ENCODE results near the gene WDR11. TPM values are rescaled to one million over a fixed set of nuclear protein-coding genes. Genes with fewer than 3 reads are reported as not detected.

WDR11 gene
- total and polyA plus RNA-seq, 3 experiments from 2014 or later, result 20.8 to 36.7 (median 34.8) TPM

- H3K4me3 ChIP-seq (ENCODE audit: low read length), result no peak overlapping the region
- no peaks in the 10 kb centered on the region for H3K27me3 ChIP-seq (ENCODE audit: insufficient read depth, low read length, poor library complexity, severe bottlenecking)
- H3K27ac ChIP-seq (ENCODE audit: low read depth, low read length), result no peak overlapping the region
- no peaks in the 10 kb centered on the region for H3K36me3 Mint-ChIP-seq
- H3K36me3 ChIP-seq (ENCODE audit: insufficient read depth, low read length), result no peaks in the 10 kb centered on the region
- no peak overlapping the region for H3K4me3 Mint-ChIP-seq
- POLR2A ChIA-PET, result no interaction called here
- H3K9me3 ChIP-seq (ENCODE audit: low read length), result no peaks in the 10 kb centered on the region
- H3K9me3 Mint-ChIP-seq, result peaks cover 0 to 2% (median 1%) of the 10 kb centered on the region in 5 donors
- H3K4me1 ChIP-seq (ENCODE audit: insufficient read depth, low read length), result no peaks in the 10 kb centered on the region
- H3K27ac Mint-ChIP-seq, result no peak overlapping the region
- H3K27me3 Mint-ChIP-seq, result peaks cover 14 to 45% of the 10 kb centered on the region in 2 donors
- CTCF ChIA-PET, result no interaction called here
- no peaks in the 10 kb centered on the region for H3K4me1 Mint-ChIP-seq
- DNase-seq, result no peak
These were observed 32.9 kb upstream of the WDR11 start for GRCh38 chr10:120818301-120818700.

GRCh38 chr10:120819366-120819765 is 31.8 kb upstream of the WDR11 start:
- H3K27ac Mint-ChIP-seq, result no peak overlapping the region
- H3K9me3 Mint-ChIP-seq, result peaks cover 0 to 2% (median 1%) of the 10 kb centered on the region in 5 donors
- Histone ChIP-seq H3K4me3 (ENCODE audit: low read length) (no peak overlapping the region), H3K36me3 (ENCODE audit: insufficient read depth, low read length) (no peaks in the 10 kb centered on the region), H3K4me1 (ENCODE audit: insufficient read depth, low read length) (no peaks in the 10 kb centered on the region), H3K27me3 (ENCODE audit: insufficient read depth, low read length, poor library complexity, severe bottlenecking) (no peaks in the 10 kb centered on the region), H3K27ac (ENCODE audit: low read depth, low read length) (no peak overlapping the region), H3K9me3 (ENCODE audit: low read length) (no peaks in the 10 kb centered on the region)
- CTCF ChIA-PET, result no interaction called here
- DNase-seq, result no peak
- POLR2A ChIA-PET, result no interaction called here
- H3K4me1 Mint-ChIP-seq, result no peaks in the 10 kb centered on the region
- H3K36me3 Mint-ChIP-seq, result no peaks in the 10 kb centered on the region
- peaks cover 14 to 52% of the 10 kb centered on the region in 2 donors for H3K27me3 Mint-ChIP-seq
- H3K4me3 Mint-ChIP-seq, result no peak overlapping the region

GRCh38 chr10:120823266-120823665 is 27.9 kb upstream of the WDR11 start:
- H3K36me3 ChIP-seq (ENCODE audit: insufficient read depth, low read length), result no peaks in the 10 kb centered on the region
- Mint-ChIP-seq H3K4me1 (no peaks in the 10 kb centered on the region), H3K27me3 (peaks cover 10 to 45% of the 10 kb centered on the region in 2 donors), H3K27ac (no peak overlapping the region), H3K36me3 (no peaks in the 10 kb centered on the region), H3K4me3 (no peak overlapping the region), H3K9me3 (peaks cover 0 to 1% (median 0%) of the 10 kb centered on the region in 5 donors)
- H3K4me1 ChIP-seq (ENCODE audit: insufficient read depth, low read length), result no peaks in the 10 kb centered on the region
- H3K27ac ChIP-seq (ENCODE audit: low read depth, low read length), result no peak overlapping the region
- H3K9me3 ChIP-seq (ENCODE audit: low read length), result no peaks in the 10 kb centered on the region
- DNase-seq, result no peak
- POLR2A ChIA-PET, result no interaction called here
- no peaks in the 10 kb centered on the region for H3K27me3 ChIP-seq (ENCODE audit: insufficient read depth, low read length, poor library complexity, severe bottlenecking)
- H3K4me3 ChIP-seq (ENCODE audit: low read length), result no peak overlapping the region
- CTCF ChIA-PET, result no interaction called here

- CTCF ChIA-PET, result no interaction called here
- no peaks in the 10 kb centered on the region for H3K4me1 ChIP-seq (ENCODE audit: insufficient read depth, low read length)
- Mint-ChIP-seq H3K27ac (no peak overlapping the region), H3K9me3 (peaks cover 0 to 1% (median 0%) of the 10 kb centered on the region in 5 donors), H3K27me3 (peaks cover 5 to 32% of the 10 kb centered on the region in 2 donors), H3K36me3 (no peaks in the 10 kb centered on the region), H3K4me3 (no peak overlapping the region), H3K4me1 (no peaks in the 10 kb centered on the region)
- no peaks in the 10 kb centered on the region for H3K27me3 ChIP-seq (ENCODE audit: insufficient read depth, low read length, poor library complexity, severe bottlenecking)
- no peaks in the 10 kb centered on the region for H3K9me3 ChIP-seq (ENCODE audit: low read length)
- POLR2A ChIA-PET, result no interaction called here
- no peak for DNase-seq
- no peak overlapping the region for H3K27ac ChIP-seq (ENCODE audit: low read depth, low read length)
- no peaks in the 10 kb centered on the region for H3K36me3 ChIP-seq (ENCODE audit: insufficient read depth, low read length)
- H3K4me3 ChIP-seq (ENCODE audit: low read length), result no peak overlapping the region
These were observed 26.3 kb upstream of the WDR11 start for GRCh38 chr10:120824881-120825309.

- no peaks in the 10 kb centered on the region for H3K4me1 ChIP-seq (ENCODE audit: insufficient read depth, low read length)
- H3K36me3 ChIP-seq (ENCODE audit: insufficient read depth, low read length), result no peaks in the 10 kb centered on the region
- ChIA-PET CTCF (no interaction called here), POLR2A (no interaction called here)
- no peak for DNase-seq
- H3K4me3 ChIP-seq (ENCODE audit: low read length), result no peak overlapping the region
- H3K36me3 Mint-ChIP-seq, result no peaks in the 10 kb centered on the region
- no peak overlapping the region for H3K27ac ChIP-seq (ENCODE audit: low read depth, low read length)
- H3K27ac Mint-ChIP-seq, result no peak overlapping the region
- peaks cover 0 to under 1% (median 0%) of the 10 kb centered on the region in 5 donors for H3K9me3 Mint-ChIP-seq
- H3K4me3 Mint-ChIP-seq, result no peak overlapping the region
- no peaks in the 10 kb centered on the region for H3K9me3 ChIP-seq (ENCODE audit: low read length)
- no peaks in the 10 kb centered on the region for H3K27me3 ChIP-seq (ENCODE audit: insufficient read depth, low read length, poor library complexity, severe bottlenecking)
- no peaks in the 10 kb centered on the region for H3K4me1 Mint-ChIP-seq
- H3K27me3 Mint-ChIP-seq, result peaks cover 4 to 34% of the 10 kb centered on the region in 2 donors
These were observed 25.0 kb upstream of the WDR11 start for GRCh38 chr10:120825878-120826769.

GRCh38 chr10:120827251-120827875 is 23.8 kb upstream of the WDR11 start:
- no peaks in the 10 kb centered on the region for H3K36me3 Mint-ChIP-seq
- Histone ChIP-seq H3K9me3 (ENCODE audit: low read length) (no peaks in the 10 kb centered on the region), H3K4me3 (ENCODE audit: low read length) (no peak overlapping the region), H3K27me3 (ENCODE audit: insufficient read depth, low read length, poor library complexity, severe bottlenecking) (no peaks in the 10 kb centered on the region), H3K27ac (ENCODE audit: low read depth, low read length) (no peak overlapping the region), H3K36me3 (ENCODE audit: insufficient read depth, low read length) (no peaks in the 10 kb centered on the region), H3K4me1 (ENCODE audit: insufficient read depth, low read length) (no peaks in the 10 kb centered on the region)
- POLR2A ChIA-PET, result no interaction called here
- CTCF ChIA-PET, result no interaction called here
- H3K4me3 Mint-ChIP-seq, result no peak overlapping the region
- H3K4me1 Mint-ChIP-seq, result no peaks in the 10 kb centered on the region
- no peak for DNase-seq
- no peaks in the 10 kb centered on the region for H3K9me3 Mint-ChIP-seq
- no peak overlapping the region for H3K27ac Mint-ChIP-seq
- peaks cover 3 to 36% of the 10 kb centered on the region in 2 donors for H3K27me3 Mint-ChIP-seq

- ChIA-PET POLR2A (no interaction called here), CTCF (no interaction called here)
- Histone ChIP-seq H3K36me3 (ENCODE audit: insufficient read depth, low read length) (no peaks in the 10 kb centered on the region), H3K9me3 (ENCODE audit: low read length) (no peaks in the 10 kb centered on the region), H3K4me3 (ENCODE audit: low read length) (no peak overlapping the region), H3K27ac (ENCODE audit: low read depth, low read length) (no peak overlapping the region), H3K27me3 (ENCODE audit: insufficient read depth, low read length, poor library complexity, severe bottlenecking) (no peaks in the 10 kb centered on the region), H3K4me1 (ENCODE audit: insufficient read depth, low read length) (no peaks in the 10 kb centered on the region)
- H3K4me1 Mint-ChIP-seq, result no peaks in the 10 kb centered on the region
- H3K4me3 Mint-ChIP-seq, result no peak overlapping the region
- no peak overlapping the region for H3K27ac Mint-ChIP-seq
- H3K36me3 Mint-ChIP-seq, result no peaks in the 10 kb centered on the region
- H3K27me3 Mint-ChIP-seq, result peaks cover 0 to 27% of the 10 kb centered on the region in 2 donors
- no peaks in the 10 kb centered on the region for H3K9me3 Mint-ChIP-seq
- no peak for DNase-seq
These were observed 22.3 kb upstream of the WDR11 start for GRCh38 chr10:120828763-120829319.

- H3K27ac ChIP-seq (ENCODE audit: low read depth, low read length), result no peak overlapping the region
- no peaks in the 10 kb centered on the region for H3K9me3 ChIP-seq (ENCODE audit: low read length)
- H3K27me3 Mint-ChIP-seq, result peaks cover 2 to 32% of the 10 kb centered on the region in 2 donors
- H3K4me1 ChIP-seq (ENCODE audit: insufficient read depth, low read length), result no peaks in the 10 kb centered on the region
- no peaks in the 10 kb centered on the region for H3K4me1 Mint-ChIP-seq
- POLR2A ChIA-PET, result interaction anchor here (0.6 kb wide), 1 partner anchor 562 kb away, joined by 3 read pairs; no protein-coding TSS in a partner anchor
- CTCF ChIA-PET, result no interaction called here
- no peak overlapping the region for H3K27ac Mint-ChIP-seq
- no peaks in the 10 kb centered on the region for H3K27me3 ChIP-seq (ENCODE audit: insufficient read depth, low read length, poor library complexity, severe bottlenecking)
- no peak overlapping the region for H3K4me3 Mint-ChIP-seq
- DNase-seq, result no peak
- H3K36me3 ChIP-seq (ENCODE audit: insufficient read depth, low read length), result no peaks in the 10 kb centered on the region
- H3K4me3 ChIP-seq (ENCODE audit: low read length), result no peak overlapping the region
- no peaks in the 10 kb centered on the region for H3K36me3 Mint-ChIP-seq
- no peaks in the 10 kb centered on the region for H3K9me3 Mint-ChIP-seq
These were observed 19.1 kb upstream of the WDR11 start for GRCh38 chr10:120832106-120832505.
